GM18951 (cell line): ENCODE data around the gene OLFML2A.
"Not testable (repeated sequence)": the region's sequence is repeated elsewhere in the genome, so short reads cannot be mapped to it uniquely, and the experiment has no call there.

Experiments used
- POLR2A ChIP-seq: IDR thresholded peaks from 4 replicates; pipeline ENCODE4 v1.6.1; 2011; ENCODE audit warnings: mild to moderate bottlenecking; ENCODE audit not compliant: insufficient read length, insufficient read depth; ENCODE audit errors: extremely low read depth
- in situ Hi-C: fragments of 300-500 bp; cut with MboI; formaldehyde crosslinking; loops from one replicate; pipeline ENCODE4 v1.12.0; 2022; ENCODE audit warnings: low sequenced_read_pairs, mixed read lengths, inconsistent platforms; ENCODE audit not compliant: unreplicated experiment

The OLFML2A gene

DNA sequence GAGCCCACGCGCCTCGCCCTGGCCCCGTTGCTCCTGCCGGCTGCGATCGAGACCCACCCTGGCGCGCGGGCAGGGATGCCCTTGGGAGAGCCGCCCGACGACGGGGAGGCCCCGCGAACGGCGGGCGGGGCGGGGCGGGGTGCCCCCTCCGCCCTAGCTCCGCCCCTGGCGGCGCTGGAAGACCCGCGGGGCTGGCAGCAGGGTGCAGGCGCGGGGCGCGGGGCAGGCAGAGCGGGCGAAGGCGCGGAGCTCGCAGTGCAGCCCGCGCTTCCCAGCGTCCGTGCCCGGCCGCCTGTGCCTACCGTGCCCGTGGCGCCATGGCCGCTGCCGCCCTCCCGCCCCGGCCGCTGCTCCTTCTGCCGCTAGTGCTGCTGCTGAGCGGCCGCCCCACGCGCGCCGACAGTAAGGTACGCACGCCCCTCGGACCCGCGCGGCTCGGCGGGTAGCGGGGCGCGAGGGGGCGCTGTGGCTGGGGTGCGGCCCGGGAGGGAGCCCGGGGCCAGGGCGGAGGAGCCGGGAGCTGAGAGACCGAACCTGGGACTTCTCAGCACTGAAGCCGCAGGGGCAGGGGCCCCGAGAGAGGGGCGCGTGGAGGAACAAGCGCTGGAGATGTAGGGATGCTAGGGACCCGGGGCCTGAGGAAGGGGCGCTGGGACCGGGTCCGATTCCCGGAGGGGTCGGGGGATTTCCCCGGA lies at the start of gene OLFML2A:
Gene OLFML2A (plus strand): TSS at position 180 of the 695 bp plus-strand sequence. CDS start 138 bp downstream, at position 318.
- no peak for TF ChIP-seq POLR2A
- in situ Hi-C loops = loop anchor here (10.0 kb wide), 2 partner anchors 368 to 598 kb away; partner anchors contain the start of gene SCAI

DNA sequence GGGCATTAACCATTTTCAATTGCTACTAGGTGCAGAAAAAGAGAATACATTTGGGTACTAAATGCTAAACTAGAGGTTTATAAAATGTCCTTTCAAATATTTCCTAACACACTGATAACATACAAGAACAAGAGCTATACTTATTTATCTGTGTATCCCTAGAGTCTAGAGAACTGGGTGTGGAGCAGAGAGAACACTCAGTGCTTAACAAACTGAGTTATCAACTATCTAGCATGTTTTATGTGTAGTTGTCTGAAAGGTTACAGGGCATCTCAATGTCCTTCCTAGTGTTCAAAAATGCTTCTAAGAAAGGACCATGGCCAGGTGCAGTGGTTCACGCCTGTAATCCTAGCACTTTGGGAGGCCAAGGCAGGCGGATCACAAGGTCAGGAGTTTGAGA lies 46.2 kb upstream of the OLFML2A start:
- TF ChIP-seq POLR2A = no peak
- in situ Hi-C loops = no loop called here

DNA sequence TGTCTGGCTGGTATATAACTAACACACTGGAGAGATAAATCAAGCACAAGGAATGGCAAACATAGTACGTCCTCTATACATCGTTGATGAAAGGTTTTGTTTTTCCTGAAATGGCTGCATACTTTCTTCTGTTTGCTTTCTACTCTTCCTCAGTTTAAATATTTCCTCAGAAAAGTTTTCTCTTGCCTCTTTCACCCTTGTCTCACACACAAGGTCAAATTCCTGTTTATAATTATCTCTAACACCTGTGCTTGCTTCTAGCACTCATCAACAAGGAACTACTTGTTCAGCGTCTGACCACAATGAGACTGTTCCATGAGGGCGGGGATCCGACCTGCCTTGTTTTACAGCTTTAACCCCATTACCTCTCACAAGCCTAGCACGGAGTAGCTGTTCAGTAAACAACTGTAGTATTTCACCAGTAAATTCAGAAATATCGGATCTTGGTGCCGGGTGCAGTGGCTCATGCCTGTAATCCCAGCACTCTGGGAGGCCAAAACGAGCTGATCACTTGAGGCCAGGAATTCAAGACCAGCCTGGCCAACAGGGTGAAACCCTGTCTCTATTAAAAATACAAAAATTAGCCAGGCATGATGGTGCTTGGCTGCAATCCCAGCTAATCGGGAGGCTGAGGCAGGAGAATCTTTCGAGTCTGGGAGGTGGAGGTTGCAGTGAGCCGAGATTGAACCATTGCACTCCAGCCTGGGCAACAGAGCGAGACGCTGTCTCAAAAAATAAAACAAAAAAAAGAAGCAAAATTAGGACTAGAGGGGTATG lies 42.8 kb upstream of the OLFML2A start:
- in situ Hi-C loops = no loop called here

DNA sequence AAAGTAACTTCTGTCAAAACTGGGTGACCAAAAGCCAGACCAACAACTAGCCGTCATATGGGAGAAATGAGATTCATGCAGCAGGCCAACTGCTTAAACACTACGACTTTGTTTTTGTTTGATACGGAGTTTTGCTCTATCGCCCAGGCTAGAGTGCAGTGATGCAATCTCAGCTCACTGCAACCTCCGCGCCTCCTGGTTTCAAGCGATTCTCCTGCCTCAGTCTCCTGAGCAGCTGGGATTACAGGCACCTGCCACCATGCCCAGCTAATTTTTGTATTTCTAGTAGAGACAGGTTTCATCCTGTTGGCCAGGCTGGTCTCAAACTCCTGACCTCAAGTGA lies 42.2 kb upstream of the OLFML2A start:
- in situ Hi-C loops = not testable (repeated sequence)

More for the DNA sequence above, 42.8 kb upstream of the OLFML2A start:
- TF ChIP-seq POLR2A = no peak

DNA sequence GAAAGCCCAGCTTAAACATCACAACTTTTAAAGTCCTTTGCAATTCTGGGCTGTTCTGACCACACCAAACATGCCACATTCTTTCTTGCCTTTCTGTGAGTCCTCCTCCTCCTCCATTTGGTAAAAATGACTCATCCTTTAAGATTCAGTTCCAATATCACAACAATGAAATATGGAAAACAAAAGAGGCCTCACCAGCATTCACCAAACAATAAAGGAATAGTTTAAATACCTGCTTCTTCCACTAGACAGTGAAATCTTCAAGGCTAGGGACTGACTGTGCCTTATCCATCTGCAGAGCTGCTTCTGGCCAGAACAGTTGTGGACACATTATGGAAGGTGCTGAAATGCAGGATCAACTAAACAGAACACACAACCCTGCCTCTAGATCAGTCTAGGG lies 41.8 kb upstream of the OLFML2A start:
- in situ Hi-C loops = no loop called here
- TF ChIP-seq POLR2A = no peak

DNA sequence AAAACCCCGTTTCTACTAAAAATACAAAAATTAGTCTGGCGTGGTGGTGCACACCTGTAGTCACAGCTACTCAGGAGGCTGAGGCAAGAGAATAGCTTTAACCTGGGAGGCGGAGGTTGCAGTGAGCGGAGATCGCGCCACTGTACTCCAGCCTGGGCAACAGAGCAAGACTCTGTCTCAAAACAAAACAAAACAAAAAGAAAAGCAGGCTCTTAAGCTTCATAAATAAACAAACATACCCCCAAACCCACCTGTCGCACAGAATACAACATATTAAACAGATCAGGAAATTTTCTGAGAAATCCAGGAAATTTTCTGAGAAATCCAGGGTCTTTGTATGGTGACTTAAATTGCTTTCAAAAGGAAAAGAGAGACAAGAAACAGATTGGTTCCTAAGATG lies 38.9 kb upstream of the OLFML2A start:
- in situ Hi-C loops = not testable (repeated sequence)

DNA sequence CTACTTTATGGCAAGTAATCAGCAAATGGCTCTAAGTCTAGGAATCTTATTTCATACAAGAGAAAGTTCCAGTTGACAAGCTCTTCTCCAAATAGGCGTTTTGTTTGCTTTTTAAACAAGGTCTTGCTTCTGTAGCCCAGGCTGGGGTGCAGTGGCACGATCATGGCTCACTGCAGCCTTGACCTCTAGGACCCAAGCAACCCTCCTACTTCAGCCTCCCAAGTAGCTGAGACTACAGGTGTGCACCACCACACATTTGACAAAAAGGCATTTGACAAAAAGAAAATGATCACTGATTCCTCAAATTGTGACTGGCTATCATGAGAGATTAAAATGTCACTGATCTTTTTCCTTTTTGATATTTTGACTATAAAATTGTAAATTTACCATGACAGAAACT lies 37.6 kb upstream of the OLFML2A start:
- in situ Hi-C loops = no loop called here
- TF ChIP-seq POLR2A = no peak

DNA sequence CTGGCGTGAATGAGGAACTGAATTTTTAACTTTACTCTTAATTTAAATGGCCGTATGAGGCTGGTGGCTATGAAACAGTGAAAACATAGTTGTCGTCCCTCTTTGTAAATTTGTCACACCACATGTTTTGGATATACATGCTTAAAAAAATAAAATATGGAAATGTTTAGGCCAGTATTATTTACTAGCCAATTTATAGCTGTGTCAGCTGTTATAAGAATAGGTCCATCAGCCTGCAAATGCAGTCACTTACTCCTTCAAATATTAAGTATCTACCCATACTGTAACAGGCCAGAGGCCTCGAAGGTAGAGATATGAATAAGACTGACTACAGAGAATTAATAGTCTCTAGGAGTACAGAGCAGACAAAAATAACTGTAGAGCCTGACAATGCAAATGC lies 35.8 kb upstream of the OLFML2A start:
- no peak for TF ChIP-seq POLR2A
- in situ Hi-C loops = no loop called here

DNA sequence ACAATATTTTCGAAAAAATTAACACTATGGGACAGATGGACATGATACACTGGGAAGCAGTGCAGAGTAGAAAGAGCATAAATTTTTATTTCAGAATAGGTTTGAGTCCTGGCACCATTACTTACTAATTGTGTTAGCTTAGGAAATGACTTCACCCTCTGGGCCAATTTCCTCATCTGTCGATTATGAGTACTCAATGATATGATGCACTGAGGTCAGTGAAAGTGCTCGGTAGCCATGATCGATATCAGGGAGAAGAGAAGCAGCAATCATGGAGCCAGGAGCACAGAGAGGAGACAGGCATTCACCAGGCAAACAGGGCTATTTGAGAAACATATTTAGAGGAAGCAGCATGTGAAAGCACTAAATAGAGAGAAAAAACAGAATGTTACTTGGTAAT lies 35.3 kb upstream of the OLFML2A start:
- in situ Hi-C loops = no loop called here
- no peak for TF ChIP-seq POLR2A

DNA sequence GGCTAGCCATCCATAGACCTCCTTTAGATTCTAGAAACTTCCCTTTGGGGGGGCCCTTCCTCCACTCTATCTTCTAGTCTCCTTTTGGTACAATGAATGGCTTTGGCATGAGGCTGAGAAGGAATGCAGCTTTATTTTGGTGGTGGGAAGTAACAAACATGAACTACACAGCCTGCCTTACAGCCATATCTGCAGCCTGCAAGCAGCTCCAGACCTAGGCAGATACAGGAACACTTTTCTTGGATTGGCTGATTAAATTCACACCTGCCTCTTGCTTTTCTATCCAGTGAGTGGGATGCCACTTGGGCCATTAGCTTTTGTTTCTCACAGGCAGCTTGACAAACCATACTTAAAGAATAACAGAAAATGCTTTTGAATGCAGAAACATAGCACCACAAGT lies 34.0 kb upstream of the OLFML2A start:
- TF ChIP-seq POLR2A = no peak
- in situ Hi-C loops = no loop called here

DNA sequence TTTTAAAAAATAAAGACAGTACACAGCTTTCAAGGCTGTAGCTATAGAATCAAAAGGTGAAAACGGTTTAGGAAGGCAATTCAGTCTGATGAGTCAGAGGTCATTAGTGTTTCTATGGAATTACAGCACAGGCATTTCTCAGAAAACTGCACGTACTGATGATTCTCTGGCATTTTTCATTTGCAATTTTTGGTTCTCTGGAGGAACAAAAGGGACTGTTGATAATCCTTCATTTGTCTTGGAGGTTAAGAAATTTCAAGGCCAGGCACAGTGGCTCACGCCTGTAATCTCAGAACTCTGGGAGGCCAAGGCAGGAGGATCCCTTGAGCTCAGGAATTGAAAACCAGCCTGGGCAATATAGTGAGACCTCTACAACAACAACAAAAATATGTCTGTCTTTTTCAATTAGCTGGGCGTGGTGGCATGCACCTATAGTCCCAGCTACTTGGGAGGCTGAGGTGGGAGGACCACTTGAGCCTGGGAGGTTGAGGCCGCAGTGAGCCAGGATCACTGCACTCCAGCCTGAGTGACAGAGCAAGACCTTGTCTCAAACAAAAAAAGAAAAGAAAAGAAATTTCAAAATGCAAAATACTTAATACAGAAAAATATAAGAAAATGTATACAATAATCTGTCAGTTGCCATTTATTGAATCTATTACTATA lies 33.1 kb upstream of the OLFML2A start:
- in situ Hi-C loops = no loop called here
- no peak for TF ChIP-seq POLR2A

DNA sequence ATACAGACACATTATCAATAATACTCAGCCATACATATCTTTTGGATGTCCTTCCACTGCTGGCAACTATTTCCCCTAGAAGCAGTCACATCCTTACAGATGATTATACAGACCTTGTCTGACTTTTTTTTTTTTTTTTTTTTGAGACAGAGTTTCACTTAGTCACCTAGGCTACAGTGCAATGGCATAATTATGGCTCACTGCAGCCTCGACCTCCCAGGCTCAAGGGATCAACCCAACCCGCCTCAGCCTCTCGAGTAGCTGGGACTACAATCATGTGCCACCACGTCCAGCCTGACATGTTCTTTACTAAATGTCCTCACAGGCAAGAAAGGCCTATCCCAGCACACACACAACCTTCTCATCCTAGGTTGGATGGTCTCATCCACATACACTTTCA lies 29.9 kb upstream of the OLFML2A start:
- in situ Hi-C loops = no loop called here
- TF ChIP-seq POLR2A = no peak

DNA sequence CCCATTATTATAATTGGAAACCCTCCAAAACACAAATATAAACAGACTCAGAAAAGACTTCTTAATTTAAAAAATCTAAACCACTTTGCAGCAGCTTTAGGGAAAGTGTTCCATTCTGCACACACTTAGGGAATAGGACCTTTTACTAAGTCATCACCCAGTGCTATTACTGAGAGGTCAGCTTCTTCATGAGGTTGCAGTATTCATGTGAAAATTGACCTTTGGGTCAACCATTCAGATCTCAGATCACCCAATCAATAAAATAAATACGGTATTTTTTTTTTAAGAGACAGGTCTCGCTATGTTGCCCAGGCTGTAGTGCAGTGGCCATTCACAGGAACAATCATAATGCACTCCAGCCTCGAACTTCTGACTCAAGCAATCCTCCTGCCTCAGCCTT lies 27.6 kb upstream of the OLFML2A start:
- in situ Hi-C loops = no loop called here
- no peak for TF ChIP-seq POLR2A

DNA sequence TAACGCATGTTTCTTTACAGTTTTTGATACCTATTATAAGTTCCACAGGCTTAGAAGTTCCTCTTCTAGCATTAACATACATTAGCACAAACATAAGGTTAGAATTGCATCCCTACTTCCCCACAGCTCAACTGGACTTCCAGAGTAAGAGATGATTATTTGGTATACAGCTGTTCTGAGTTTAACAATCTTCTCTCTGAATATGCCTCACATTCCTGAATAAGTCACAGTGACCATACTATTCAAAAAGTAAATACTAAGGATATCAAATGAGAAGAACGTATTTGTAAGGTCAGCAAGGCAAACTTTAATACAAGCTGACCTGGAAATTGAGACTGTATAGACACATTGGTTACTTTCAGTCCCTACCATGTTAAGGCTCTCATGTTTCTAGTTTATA lies 27.2 kb upstream of the OLFML2A start:
- in situ Hi-C loops = no loop called here
- TF ChIP-seq POLR2A = no peak
